GM19238 (cell line): ENCODE data around the gene KRTAP12-1.
"Not testable (repeated sequence)": the region's sequence is repeated elsewhere in the genome, so short reads cannot be mapped to it uniquely, and the experiment has no call there.

Experiments
- DNase-seq: peaks from one replicate; pipeline ENCODE4 v3.0.0; 2011; ENCODE audit warnings: low spot score; ENCODE audit not compliant: insufficient read length

KRTAP12-1 gene

GRCh38 chr21:44646366-44647221 is 35.4 kb downstream of the KRTAP12-1 start, which contains the start of gene KRTAP10-11:
Gene KRTAP10-11 (plus strand): TSS chr21:44646414. CDS start chr21:44646459, 45 bp downstream.
- not testable (repeated sequence) for DNase-seq

GRCh38 chr21:44644878-44645277 is 37.1 kb downstream of the KRTAP12-1 start:
- no peak for DNase-seq

GRCh38 chr21:44643741-44644310 is 38.1 kb downstream of the KRTAP12-1 start:
- DNase-seq: no peak

GRCh38 chr21:44640761-44641160 is 41.2 kb downstream of the KRTAP12-1 start:
- no peak for DNase-seq

GRCh38 chr21:44639331-44639655 is 42.7 kb downstream of the KRTAP12-1 start:
- no peak for DNase-seq

GRCh38 chr21:44638506-44639330 is 43.2 kb downstream of the KRTAP12-1 start:
- DNase-seq: not testable (repeated sequence)

- DNase-seq: not testable (repeated sequence)
These were observed 44.1 kb downstream of the KRTAP12-1 start for GRCh38 chr21:44637851-44638348.

- DNase-seq: no peak
These were observed 44.7 kb downstream of the KRTAP12-1 start, which contains the start of gene KRTAP10-10 for GRCh38 chr21:44637018-44637850. Gene KRTAP10-10 (plus strand): TSS chr21:44637356. CDS start chr21:44637418, 62 bp downstream.

- DNase-seq: no peak
These were observed 45.5 kb downstream of the KRTAP12-1 start for GRCh38 chr21:44636209-44637017.

- no peak for DNase-seq
These were observed 49.9 kb downstream of the KRTAP12-1 start for GRCh38 chr21:44632067-44632466.
